OCI-LY3 (cell line): ENCODE data around the gene KRT9.

Experiments
- EZH2phosphoT487 ChIP-seq: fragments of 200-600 bp; shearing (Covaris generic); IDR thresholded peaks from 2 replicates; pipeline ENCODE4 v1.6.1; 2018; ENCODE audit warnings: antibody characterized with exemption, mixed run types, low read depth
- TF ChIP-seq, protein P1 (sequence below): fragments of 200-600, 300-600 bp; sonication (generic); IDR thresholded peaks from 2 replicates; pipeline ENCODE4 v1.5.1; 2014; ENCODE audit warnings: antibody characterized with exemption, low read length, low read depth

DNA sequence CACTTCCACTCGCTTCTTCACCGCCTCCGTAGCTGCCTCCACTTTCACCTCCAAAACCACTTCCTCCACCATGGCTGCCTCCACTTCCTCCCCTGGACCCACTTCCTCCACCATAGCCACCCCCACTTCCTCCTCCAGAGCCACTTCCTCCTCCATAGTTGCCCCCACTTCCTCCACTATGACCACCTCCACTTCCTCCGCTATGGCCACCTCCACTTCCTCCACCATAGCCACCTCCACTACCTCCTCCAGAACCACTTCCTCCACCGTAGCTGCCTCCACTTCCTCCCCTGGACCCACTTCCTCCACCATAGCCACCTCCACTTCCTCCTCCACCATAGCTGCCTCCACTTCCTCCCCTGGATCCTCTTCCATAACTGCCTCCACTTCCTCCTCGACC is 4.5 kb downstream of the KRT9 start:
- TF ChIP-seq, protein P1, sequence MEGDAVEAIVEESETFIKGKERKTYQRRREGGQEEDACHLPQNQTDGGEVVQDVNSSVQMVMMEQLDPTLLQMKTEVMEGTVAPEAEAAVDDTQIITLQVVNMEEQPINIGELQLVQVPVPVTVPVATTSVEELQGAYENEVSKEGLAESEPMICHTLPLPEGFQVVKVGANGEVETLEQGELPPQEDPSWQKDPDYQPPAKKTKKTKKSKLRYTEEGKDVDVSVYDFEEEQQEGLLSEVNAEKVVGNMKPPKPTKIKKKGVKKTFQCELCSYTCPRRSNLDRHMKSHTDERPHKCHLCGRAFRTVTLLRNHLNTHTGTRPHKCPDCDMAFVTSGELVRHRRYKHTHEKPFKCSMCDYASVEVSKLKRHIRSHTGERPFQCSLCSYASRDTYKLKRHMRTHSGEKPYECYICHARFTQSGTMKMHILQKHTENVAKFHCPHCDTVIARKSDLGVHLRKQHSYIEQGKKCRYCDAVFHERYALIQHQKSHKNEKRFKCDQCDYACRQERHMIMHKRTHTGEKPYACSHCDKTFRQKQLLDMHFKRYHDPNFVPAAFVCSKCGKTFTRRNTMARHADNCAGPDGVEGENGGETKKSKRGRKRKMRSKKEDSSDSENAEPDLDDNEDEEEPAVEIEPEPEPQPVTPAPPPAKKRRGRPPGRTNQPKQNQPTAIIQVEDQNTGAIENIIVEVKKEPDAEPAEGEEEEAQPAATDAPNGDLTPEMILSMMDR: no peak
- no peak for TF ChIP-seq EZH2phosphoT487
